ENCODE results near the gene B3GNT8.

The B3GNT8 gene

DNA sequence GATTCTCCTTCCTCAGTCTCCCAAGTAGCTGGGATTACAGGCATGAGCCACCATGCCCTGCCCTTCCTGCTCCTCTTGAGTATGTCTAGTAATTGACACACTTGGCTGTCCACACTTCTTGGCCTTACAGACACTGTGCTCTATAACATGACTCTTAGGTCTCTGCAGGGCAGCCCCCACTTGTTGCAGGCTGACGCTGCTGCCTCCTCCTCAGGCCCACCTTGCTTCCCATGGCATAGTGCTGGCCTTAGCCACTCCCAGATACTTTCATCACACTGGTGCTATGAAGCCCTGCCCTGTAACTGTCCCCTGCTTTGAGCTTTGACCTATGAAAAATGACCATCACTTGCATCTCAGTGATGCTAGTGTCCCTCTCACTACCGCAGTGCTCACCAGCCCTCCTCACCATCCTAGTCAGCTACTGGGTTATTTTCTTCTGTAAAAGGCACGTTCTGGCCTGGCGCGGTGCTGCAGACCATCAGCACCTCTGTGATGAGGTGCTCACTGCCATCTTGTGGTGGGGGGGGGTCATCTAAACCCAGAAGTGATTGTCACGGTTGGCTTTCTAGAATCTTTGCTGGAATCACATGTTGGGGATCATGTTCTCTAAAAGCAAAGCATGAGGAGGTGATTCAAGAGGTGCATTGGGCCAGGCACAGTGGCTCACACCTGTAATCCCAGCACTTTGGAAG lies 25.6 kb upstream of the B3GNT8 start:
- H3K4me3 ChIP-seq (ENCODE audit: insufficient read length, low read depth) = no peak overlapping the region
- no peak for DNase-seq (ENCODE audit: low read depth, low spot score)
- no peaks in the 10 kb centered on the region for H3K36me3 ChIP-seq (ENCODE audit: insufficient read depth, insufficient read length, low read length)
- TF ChIP-seq ZNF274 (IDR thresholded peaks at IDR 0.05; ENCODE audit: low read depth, low read length) (no peak), YY1 (IDR thresholded peaks at IDR 0.05; ENCODE audit: insufficient read depth, insufficient read length) (no peak), SUZ12 (IDR thresholded peaks at IDR 0.05; ENCODE audit: extremely low read depth, insufficient read depth, insufficient read length) (no peak)
- peaks cover 84% of the 10 kb centered on the region for H3K27me3 ChIP-seq (ENCODE audit: insufficient read depth, insufficient read length)
- H3K9me3 ChIP-seq (ENCODE audit: insufficient read depth, low read length) = no peaks in the 10 kb centered on the region
- no peak overlapping the region for H3K9ac ChIP-seq (ENCODE audit: insufficient read length, low read depth)
- H3K4me1 ChIP-seq (ENCODE audit: insufficient read depth, insufficient read length) = peaks cover 3% of the 10 kb centered on the region

DNA sequence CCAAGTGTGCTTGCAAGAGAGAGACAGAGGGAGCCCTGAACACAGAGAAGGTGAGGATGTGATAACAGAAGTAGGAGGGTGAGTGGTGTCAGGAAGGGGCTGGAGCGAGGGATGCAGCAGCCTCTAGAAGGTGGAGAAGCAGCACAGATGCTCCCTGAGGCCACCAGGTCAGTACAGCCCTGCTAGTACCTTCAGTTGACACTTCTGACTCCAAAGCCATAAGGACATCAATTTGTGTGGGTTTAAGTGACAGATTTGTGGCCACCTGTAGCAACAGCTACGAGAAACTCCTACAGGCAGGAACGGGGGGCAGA lies 22.6 kb upstream of the B3GNT8 start:
- H3K27me3 ChIP-seq (ENCODE audit: insufficient read depth, insufficient read length) = peaks cover 71% of the 10 kb centered on the region
- H3K4me1 ChIP-seq (ENCODE audit: insufficient read depth, insufficient read length) = peaks cover 3% of the 10 kb centered on the region
- DNase-seq (ENCODE audit: low read depth, low spot score) = no peak
- no peak overlapping the region for H3K9ac ChIP-seq (ENCODE audit: insufficient read length, low read depth)
- H3K36me3 ChIP-seq (ENCODE audit: insufficient read depth, insufficient read length, low read length) = no peaks in the 10 kb centered on the region
- no peaks in the 10 kb centered on the region for H3K9me3 ChIP-seq (ENCODE audit: insufficient read depth, low read length)
- TF ChIP-seq ZNF274 (IDR thresholded peaks at IDR 0.05; ENCODE audit: low read depth, low read length) = no peak
- TF ChIP-seq YY1 (IDR thresholded peaks at IDR 0.05; ENCODE audit: insufficient read depth, insufficient read length) = no peak
- no peak overlapping the region for H3K4me3 ChIP-seq (ENCODE audit: insufficient read length, low read depth)

DNA sequence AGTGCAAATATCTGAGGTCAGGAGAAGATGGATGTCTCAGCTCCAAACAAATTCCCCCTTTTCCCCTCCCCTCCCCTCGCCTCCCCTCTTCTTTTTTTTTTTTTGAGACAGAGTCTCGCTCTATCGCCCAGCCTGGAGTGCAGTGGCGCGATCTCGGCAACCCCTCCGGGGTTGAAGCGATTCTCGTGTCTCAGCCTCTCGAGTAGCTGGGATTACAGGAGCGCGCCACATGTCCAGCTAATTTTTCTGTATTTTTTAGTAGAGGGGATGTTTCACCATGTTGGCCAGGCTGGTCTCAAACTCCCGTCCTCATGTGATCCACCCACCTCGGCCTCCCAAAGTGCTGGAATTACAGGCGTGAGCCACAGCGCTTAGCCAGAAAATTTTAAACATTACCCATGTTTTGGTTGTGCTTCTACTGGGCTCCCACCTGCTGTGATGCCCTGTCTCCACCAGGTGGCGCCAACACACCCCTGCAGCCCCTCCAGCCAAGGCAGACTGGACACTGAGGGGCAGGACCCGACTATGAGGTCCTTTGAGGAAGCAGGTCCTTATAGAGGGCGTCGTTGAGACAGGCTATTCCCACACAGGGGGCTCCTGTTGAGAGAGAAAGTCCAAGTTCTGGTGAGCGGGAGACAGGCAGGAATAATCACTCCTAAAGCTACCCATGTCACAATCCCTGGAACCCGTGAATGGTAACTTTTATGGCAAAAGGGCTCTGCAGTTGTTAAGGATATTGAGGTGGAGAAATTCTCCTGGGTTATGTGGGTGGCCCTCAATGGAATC lies 22.1 kb upstream of the B3GNT8 start:
- Histone ChIP-seq H3K4me1 (ENCODE audit: insufficient read depth, insufficient read length) (peaks cover 3% of the 10 kb centered on the region), H3K9ac (ENCODE audit: insufficient read length, low read depth) (no peak overlapping the region), H3K27me3 (ENCODE audit: insufficient read depth, insufficient read length) (peaks cover 68% of the 10 kb centered on the region), H3K9me3 (ENCODE audit: insufficient read depth, low read length) (no peaks in the 10 kb centered on the region), H3K4me3 (ENCODE audit: insufficient read length, low read depth) (peak overlapping the region; percentile 15), H3K36me3 (ENCODE audit: insufficient read depth, insufficient read length, low read length) (no peaks in the 10 kb centered on the region)
- TF ChIP-seq SUZ12 (IDR thresholded peaks at IDR 0.05; ENCODE audit: extremely low read depth, insufficient read depth, insufficient read length) = no peak
- TF ChIP-seq ZNF274 (IDR thresholded peaks at IDR 0.05; ENCODE audit: low read depth, low read length) = no peak
- no peak for TF ChIP-seq YY1 (IDR thresholded peaks at IDR 0.05; ENCODE audit: insufficient read depth, insufficient read length)
- peak; percentile 32 for DNase-seq (ENCODE audit: low read depth, low spot score)

DNA sequence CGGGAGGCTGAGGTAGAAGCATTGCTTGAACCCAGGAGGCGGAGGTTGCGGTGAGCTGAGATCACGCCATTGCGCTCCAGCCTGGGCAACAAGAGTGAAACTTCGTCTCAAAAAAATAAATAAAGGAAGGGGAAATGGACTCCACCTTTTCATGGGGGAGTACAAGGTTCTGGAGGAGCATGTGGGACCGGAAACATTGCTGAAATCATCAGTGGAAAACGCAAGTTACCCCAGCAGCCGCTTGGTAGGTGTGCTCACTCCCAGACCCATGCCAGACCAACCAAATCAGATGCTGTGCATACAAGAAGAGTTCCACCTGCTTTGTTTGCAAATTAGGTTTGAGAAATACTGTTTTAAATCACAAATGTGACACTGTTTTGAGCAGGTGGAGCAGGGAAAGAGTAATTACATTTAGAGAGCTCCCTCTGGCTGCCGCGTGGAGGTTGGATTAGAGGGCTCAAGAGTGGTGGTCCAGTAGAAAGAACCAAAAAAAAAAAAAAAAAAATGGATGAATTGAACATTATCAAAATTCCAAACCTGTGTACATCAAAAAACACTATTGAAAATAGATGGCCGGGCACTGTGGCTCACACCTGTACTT lies 20.7 kb upstream of the B3GNT8 start:
- peaks cover 63% of the 10 kb centered on the region for H3K27me3 ChIP-seq (ENCODE audit: insufficient read depth, insufficient read length)
- no peak overlapping the region for H3K4me3 ChIP-seq (ENCODE audit: insufficient read length, low read depth)
- H3K36me3 ChIP-seq (ENCODE audit: insufficient read depth, insufficient read length, low read length) = no peaks in the 10 kb centered on the region
- peaks cover 3% of the 10 kb centered on the region for H3K4me1 ChIP-seq (ENCODE audit: insufficient read depth, insufficient read length)
- TF ChIP-seq SUZ12 (IDR thresholded peaks at IDR 0.05; ENCODE audit: extremely low read depth, insufficient read depth, insufficient read length) (no peak), ZNF274 (IDR thresholded peaks at IDR 0.05; ENCODE audit: low read depth, low read length) (no peak), YY1 (IDR thresholded peaks at IDR 0.05; ENCODE audit: insufficient read depth, insufficient read length) (no peak)
- H3K9ac ChIP-seq (ENCODE audit: insufficient read length, low read depth) = no peak overlapping the region
- H3K9me3 ChIP-seq (ENCODE audit: insufficient read depth, low read length) = no peaks in the 10 kb centered on the region
- DNase-seq (ENCODE audit: low read depth, low spot score) = no peak

DNA sequence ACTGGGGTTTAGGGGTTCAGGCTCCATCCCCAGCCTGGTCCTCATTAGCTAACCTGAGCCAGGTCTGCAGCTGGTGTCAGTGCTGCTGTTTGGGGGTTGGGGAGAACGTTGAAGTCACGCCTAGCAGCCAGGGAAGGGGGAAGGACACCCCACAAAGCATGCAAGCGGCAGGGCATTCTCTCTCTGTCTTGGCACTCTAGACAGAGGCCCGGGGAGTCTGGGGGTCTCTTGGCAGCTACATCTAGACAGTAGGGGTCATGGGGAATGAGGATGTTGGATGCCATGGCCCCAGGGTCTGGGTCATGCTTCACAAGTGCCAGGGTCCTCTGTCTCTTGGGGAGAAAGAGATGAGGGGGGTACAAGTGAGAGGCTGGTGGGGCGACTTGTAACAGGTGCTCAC lies 18.4 kb upstream of the B3GNT8 start:
- Histone ChIP-seq H3K4me3 (ENCODE audit: insufficient read length, low read depth) (no peak overlapping the region), H3K4me1 (ENCODE audit: insufficient read depth, insufficient read length) (peaks cover 3% of the 10 kb centered on the region), H3K27me3 (ENCODE audit: insufficient read depth, insufficient read length) (peaks cover 50% of the 10 kb centered on the region), H3K9ac (ENCODE audit: insufficient read length, low read depth) (no peak overlapping the region), H3K9me3 (ENCODE audit: insufficient read depth, low read length) (no peaks in the 10 kb centered on the region), H3K36me3 (ENCODE audit: insufficient read depth, insufficient read length, low read length) (no peaks in the 10 kb centered on the region)
- TF ChIP-seq SUZ12 (IDR thresholded peaks at IDR 0.05; ENCODE audit: extremely low read depth, insufficient read depth, insufficient read length) (no peak), YY1 (IDR thresholded peaks at IDR 0.05; ENCODE audit: insufficient read depth, insufficient read length) (no peak), ZNF274 (IDR thresholded peaks at IDR 0.05; ENCODE audit: low read depth, low read length) (no peak)
- no peak for DNase-seq (ENCODE audit: low read depth, low spot score)

DNA sequence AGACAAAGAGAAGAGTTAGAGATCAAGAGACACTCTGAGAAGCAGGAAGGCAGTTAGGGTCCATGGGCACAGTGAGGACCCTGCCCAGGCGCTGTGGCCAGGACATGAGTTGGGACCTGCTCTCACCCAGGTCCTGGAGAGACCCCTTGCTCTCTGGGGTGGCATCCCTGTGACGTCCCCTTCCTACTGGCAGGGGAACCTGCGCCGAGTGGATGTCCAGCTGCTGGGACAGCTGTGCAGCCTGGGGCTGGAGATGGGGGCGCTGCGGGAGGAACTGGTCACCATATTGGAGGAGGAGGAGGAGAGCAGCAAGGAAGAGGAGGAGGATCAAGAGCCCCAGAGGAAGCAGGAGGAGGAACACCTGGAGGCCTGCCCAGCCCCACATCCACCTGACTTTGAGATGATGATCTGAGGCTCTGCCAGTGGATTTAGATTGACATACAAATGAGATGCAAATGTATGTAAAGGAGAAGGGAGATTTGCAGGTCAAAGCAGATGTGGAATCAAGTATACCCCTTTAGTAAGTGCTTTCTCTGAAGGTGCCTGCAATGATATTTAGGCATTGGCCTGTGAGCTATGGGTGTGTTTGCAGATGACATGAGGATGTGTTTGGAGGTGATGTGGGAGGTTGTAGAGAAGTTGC lies 16.8 kb upstream of the B3GNT8 start:
- Histone ChIP-seq H3K9me3 (ENCODE audit: insufficient read depth, low read length) (no peaks in the 10 kb centered on the region), H3K36me3 (ENCODE audit: insufficient read depth, insufficient read length, low read length) (no peaks in the 10 kb centered on the region), H3K4me1 (ENCODE audit: insufficient read depth, insufficient read length) (no peaks in the 10 kb centered on the region), H3K27me3 (ENCODE audit: insufficient read depth, insufficient read length) (peaks cover 37% of the 10 kb centered on the region), H3K4me3 (ENCODE audit: insufficient read length, low read depth) (no peak overlapping the region), H3K9ac (ENCODE audit: insufficient read length, low read depth) (no peak overlapping the region)
- DNase-seq (ENCODE audit: low read depth, low spot score) = no peak
- no peak for TF ChIP-seq SUZ12 (IDR thresholded peaks at IDR 0.05; ENCODE audit: extremely low read depth, insufficient read depth, insufficient read length)
- TF ChIP-seq YY1 (IDR thresholded peaks at IDR 0.05; ENCODE audit: insufficient read depth, insufficient read length) = no peak
- no peak for TF ChIP-seq ZNF274 (IDR thresholded peaks at IDR 0.05; ENCODE audit: low read depth, low read length)

Measured in NT2/D1 (cell line).